Measurements from ENCODE around the gene B3GNT9.
"Not testable (repeated sequence)": the region's sequence is repeated elsewhere in the genome, so short reads cannot be mapped to it uniquely, and the experiment has no call there.

DNA sequence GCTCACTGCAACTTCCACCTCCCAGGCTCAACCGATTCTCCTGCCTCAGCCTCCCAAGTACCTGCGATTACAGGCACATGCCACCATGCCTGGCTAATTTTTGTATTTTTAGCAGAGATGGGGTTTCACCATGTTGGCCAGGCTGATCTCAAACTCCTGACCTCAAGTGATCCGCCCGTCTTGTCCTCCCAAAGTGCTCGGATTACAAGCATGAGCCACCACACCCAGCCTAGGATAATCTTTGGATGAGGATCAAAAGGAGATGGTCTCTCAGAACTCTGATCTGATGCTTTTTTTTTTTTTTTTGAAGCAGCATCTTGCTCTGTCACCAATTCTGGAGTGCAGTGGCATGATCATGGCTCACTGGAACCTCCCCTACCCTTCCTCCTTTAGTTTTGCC lies 28.0 kb downstream of the B3GNT9 start:
- TF ChIP-seq, protein P1, sequence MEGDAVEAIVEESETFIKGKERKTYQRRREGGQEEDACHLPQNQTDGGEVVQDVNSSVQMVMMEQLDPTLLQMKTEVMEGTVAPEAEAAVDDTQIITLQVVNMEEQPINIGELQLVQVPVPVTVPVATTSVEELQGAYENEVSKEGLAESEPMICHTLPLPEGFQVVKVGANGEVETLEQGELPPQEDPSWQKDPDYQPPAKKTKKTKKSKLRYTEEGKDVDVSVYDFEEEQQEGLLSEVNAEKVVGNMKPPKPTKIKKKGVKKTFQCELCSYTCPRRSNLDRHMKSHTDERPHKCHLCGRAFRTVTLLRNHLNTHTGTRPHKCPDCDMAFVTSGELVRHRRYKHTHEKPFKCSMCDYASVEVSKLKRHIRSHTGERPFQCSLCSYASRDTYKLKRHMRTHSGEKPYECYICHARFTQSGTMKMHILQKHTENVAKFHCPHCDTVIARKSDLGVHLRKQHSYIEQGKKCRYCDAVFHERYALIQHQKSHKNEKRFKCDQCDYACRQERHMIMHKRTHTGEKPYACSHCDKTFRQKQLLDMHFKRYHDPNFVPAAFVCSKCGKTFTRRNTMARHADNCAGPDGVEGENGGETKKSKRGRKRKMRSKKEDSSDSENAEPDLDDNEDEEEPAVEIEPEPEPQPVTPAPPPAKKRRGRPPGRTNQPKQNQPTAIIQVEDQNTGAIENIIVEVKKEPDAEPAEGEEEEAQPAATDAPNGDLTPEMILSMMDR (IDR thresholded peaks at IDR 0.05; ENCODE audit: control extremely low read depth in 1 of 3, insufficient read depth in 1 of 3, low read depth in 1 of 3, low read length in 3 of 3): not testable (repeated sequence)
- not testable (repeated sequence) for TF ChIP-seq SIN3A (conservative IDR thresholded peaks at IDR 0.05 in 1 of 2, IDR thresholded peaks at IDR 0.05 in 1 of 2; ENCODE audit: low read depth in 1 of 2, low read length in 2 of 2); CREB1 (IDR thresholded peaks at IDR 0.05); EZH2 (IDR thresholded peaks at IDR 0.05; ENCODE audit: low read depth, low read length, severe bottlenecking)
- TF ChIP-seq, protein P2, sequence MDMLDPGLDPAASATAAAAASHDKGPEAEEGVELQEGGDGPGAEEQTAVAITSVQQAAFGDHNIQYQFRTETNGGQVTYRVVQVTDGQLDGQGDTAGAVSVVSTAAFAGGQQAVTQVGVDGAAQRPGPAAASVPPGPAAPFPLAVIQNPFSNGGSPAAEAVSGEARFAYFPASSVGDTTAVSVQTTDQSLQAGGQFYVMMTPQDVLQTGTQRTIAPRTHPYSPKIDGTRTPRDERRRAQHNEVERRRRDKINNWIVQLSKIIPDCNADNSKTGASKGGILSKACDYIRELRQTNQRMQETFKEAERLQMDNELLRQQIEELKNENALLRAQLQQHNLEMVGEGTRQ (IDR thresholded peaks at IDR 0.05; ENCODE audit: low read length): not testable (repeated sequence)
